Gastroesophageal sphincter (tissue), 4 donors: Measurements from ENCODE around the gene ZNF732. TPM values are rescaled to one million over a fixed set of nuclear protein-coding genes. Genes with fewer than 3 reads are reported as not detected.

Experiments used
- ATAC-seq: fragments of 150-250 bp; one replicate; pipeline ENCODE4 v1.9.1; 2016; ENCODE audit warnings: mild to moderate bottlenecking, moderate library complexity
- H3K27ac ChIP-seq, 4 donors: fragments of 200-600 bp; sonication (generic) in 3 of 4; 1 replicate in 3 of 4; 2 replicates in 1 of 4; pipeline ENCODE4 v1.5.1; 2016 to 2019
- H3K27me3 ChIP-seq: fragments of 200-600 bp; sonication (generic); one replicate; pipeline ENCODE4 v1.5.1; 2019
- H3K36me3 ChIP-seq, 2 donors: fragments of 200-600 bp; sonication (generic); one replicate each; pipeline ENCODE4 v1.5.1; 2019; ENCODE audit warnings: control low read depth in 1 of 2
- H3K4me1 ChIP-seq, 3 donors: fragments of 200-600 bp; sonication (generic); 1 replicate in 2 of 3; 2 replicates in 1 of 3; pipeline ENCODE4 v1.5.1; 2016 to 2019; ENCODE audit warnings: control low read depth in 2 of 3
- H3K4me3 ChIP-seq, 2 donors: fragments of 200-600 bp; sonication (generic); one replicate each; pipeline ENCODE4 v1.5.1; 2019; ENCODE audit warnings: mild to moderate bottlenecking in 1 of 2, moderate library complexity in 1 of 2
- H3K9me3 ChIP-seq, 3 donors: fragments of 200-600 bp; sonication (generic); one replicate each; pipeline ENCODE4 v1.5.1; 2017 to 2019; ENCODE audit warnings: control low read depth in 2 of 3
- EP300 ChIP-seq: sonication (generic); formaldehyde crosslinking; IDR thresholded peaks from one replicate; pipeline ENCODE4 v1.6.1; 2017; ENCODE audit warnings: antibody characterized with exemption, mild to moderate bottlenecking
- POLR2A ChIP-seq, 2 donors: fragments of 450-650 bp; IDR thresholded peaks; one replicate each; pipeline ENCODE4 v1.6.1; 2017; ENCODE audit warnings: antibody characterized with exemption in 2 of 2, mild to moderate bottlenecking in 2 of 2, moderate library complexity in 1 of 2
- POLR2AphosphoS5 ChIP-seq: sonication (generic); formaldehyde crosslinking; IDR thresholded peaks from one replicate; pipeline ENCODE4 v1.6.1; 2017; ENCODE audit warnings: antibody characterized with exemption
- WGBS, 2 donors: methylation state at CpG; one replicate each; pipeline ENCODE4 v1.1.5; 2018; ENCODE audit warnings: low coverage in 1 of 2; 5-methylcytosine and 5-hydroxymethylcytosine counted together
- total RNA-seq, 4 donors: library from RNA; depleted of rRNA; stranded (reverse); fragments of >200 nt; gene quantifications; one replicate each; pipeline ENCODE4 v1.1.0, GENCODE V29; 2016
- TF ChIP-seq, protein P1 (sequence below), 4 experiments: fragments of 200-600 bp in 2 of 4; fragments of 450-650 bp in 2 of 4; sonication (generic) in 1 of 4; IDR thresholded peaks; one replicate each; pipeline ENCODE4 v1.5.1; 2017 to 2019; ENCODE audit warnings: antibody characterized with exemption in 4 of 4, mild to moderate bottlenecking in 2 of 4, moderate library complexity in 2 of 4

The ZNF732 gene
- total RNA-seq, 4 donors from 2014 or later = 0.31 to 0.54 TPM; not detected in 2

DNA sequence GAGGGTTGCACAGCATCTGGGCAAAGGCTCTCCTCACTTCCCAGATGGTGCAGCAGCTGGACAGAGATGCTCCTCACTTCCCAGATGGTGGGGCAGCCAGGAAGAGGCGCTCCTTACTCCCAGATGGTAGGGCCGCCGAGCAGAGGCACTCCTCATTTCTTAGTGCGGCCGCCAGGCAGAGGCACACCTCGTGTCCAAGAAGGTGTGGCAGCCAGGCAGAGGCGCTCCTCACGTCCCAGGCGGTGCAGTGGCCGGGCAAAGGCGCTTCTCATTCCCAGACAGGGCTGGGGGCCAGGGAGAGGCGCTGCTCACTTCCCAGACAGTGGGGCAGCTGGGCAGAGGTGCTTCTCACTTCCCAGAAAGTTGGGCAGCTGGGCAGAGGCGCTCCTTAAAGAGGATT lies 48.8 kb downstream of the ZNF732 start:
- Histone ChIP-seq H3K36me3 (peaks cover 0 to 53% of the 10 kb centered on the region in 2 donors), H3K27me3 (no peaks in the 10 kb centered on the region), H3K4me3 (no peak overlapping the region), H3K4me1 (no peaks in the 10 kb centered on the region), H3K9me3 (peaks cover 0 to 100% (median 0%) of the 10 kb centered on the region in 3 donors), H3K27ac (no peak overlapping the region)
- ATAC-seq = no peak
- 100% methylated on average over 1 of the region's 13 CpGs for WGBS, 2 donors
- TF ChIP-seq EP300 = no peak
- TF ChIP-seq, protein P1, sequence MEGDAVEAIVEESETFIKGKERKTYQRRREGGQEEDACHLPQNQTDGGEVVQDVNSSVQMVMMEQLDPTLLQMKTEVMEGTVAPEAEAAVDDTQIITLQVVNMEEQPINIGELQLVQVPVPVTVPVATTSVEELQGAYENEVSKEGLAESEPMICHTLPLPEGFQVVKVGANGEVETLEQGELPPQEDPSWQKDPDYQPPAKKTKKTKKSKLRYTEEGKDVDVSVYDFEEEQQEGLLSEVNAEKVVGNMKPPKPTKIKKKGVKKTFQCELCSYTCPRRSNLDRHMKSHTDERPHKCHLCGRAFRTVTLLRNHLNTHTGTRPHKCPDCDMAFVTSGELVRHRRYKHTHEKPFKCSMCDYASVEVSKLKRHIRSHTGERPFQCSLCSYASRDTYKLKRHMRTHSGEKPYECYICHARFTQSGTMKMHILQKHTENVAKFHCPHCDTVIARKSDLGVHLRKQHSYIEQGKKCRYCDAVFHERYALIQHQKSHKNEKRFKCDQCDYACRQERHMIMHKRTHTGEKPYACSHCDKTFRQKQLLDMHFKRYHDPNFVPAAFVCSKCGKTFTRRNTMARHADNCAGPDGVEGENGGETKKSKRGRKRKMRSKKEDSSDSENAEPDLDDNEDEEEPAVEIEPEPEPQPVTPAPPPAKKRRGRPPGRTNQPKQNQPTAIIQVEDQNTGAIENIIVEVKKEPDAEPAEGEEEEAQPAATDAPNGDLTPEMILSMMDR (IDR thresholded peaks at IDR 0.05) = no peak

- H3K4me3 ChIP-seq = no peak overlapping the region
- no peak for TF ChIP-seq POLR2A (IDR thresholded peaks at IDR 0.05)
- no peak for TF ChIP-seq POLR2AphosphoS5
- TF ChIP-seq, protein P1 (IDR thresholded peaks at IDR 0.05) = no peak
- TF ChIP-seq EP300 = no peak
- WGBS, 2 donors = 94 to 100% methylated on average over 5 of the region's 5 CpGs
- ATAC-seq = no peak
- peaks cover 0 to 97% (median 0%) of the 10 kb centered on the region in 3 donors for H3K9me3 ChIP-seq
- H3K36me3 ChIP-seq = peaks cover 0 to 35% of the 10 kb centered on the region in 2 donors
- H3K27me3 ChIP-seq = no peaks in the 10 kb centered on the region
- H3K4me1 ChIP-seq = no peaks in the 10 kb centered on the region
- no peak overlapping the region for H3K27ac ChIP-seq
These were observed 51.1 kb downstream of the ZNF732 start for GRCh38 chr4:253936-254756.

GRCh38 chr4:252065-252601 lies 53.1 kb downstream of the ZNF732 start:
- no peak for ATAC-seq
- Histone ChIP-seq H3K4me3 (no peak overlapping the region), H3K27me3 (no peaks in the 10 kb centered on the region), H3K36me3 (peaks cover 0 to 30% of the 10 kb centered on the region in 2 donors), H3K27ac (no peak overlapping the region), H3K4me1 (no peaks in the 10 kb centered on the region), H3K9me3 (peaks cover 0 to 89% (median 0%) of the 10 kb centered on the region in 3 donors)
- TF ChIP-seq EP300 = no peak
- no peak for TF ChIP-seq POLR2A (IDR thresholded peaks at IDR 0.05)
- no peak for TF ChIP-seq POLR2AphosphoS5
- TF ChIP-seq, protein P1 (IDR thresholded peaks at IDR 0.05) = no peak
- 98 to 100% methylated on average over 2 of the region's 2 CpGs for WGBS, 2 donors

GRCh38 chr4:244471-244870 lies 60.8 kb downstream of the ZNF732 start:
- peaks cover 0 to 23% (median 0%) of the 10 kb centered on the region in 3 donors for H3K9me3 ChIP-seq
- H3K4me3 ChIP-seq = no peak overlapping the region
- H3K27ac ChIP-seq = no peak overlapping the region
- TF ChIP-seq, protein P1 (IDR thresholded peaks at IDR 0.05) = peak; percentile 54 to 80 (median 66)
- no peak for TF ChIP-seq EP300
- no peaks in the 10 kb centered on the region for H3K36me3 ChIP-seq
- H3K27me3 ChIP-seq = no peaks in the 10 kb centered on the region
- peaks cover 0 to 13% (median 0%) of the 10 kb centered on the region in 3 donors for H3K4me1 ChIP-seq
- 31 to 47% methylated on average over 7 of the region's 7 CpGs for WGBS, 2 donors
- ATAC-seq = no peak

GRCh38 chr4:243426-243825 lies 61.8 kb downstream of the ZNF732 start:
- no peaks in the 10 kb centered on the region for H3K36me3 ChIP-seq
- no peaks in the 10 kb centered on the region for H3K27me3 ChIP-seq
- peaks cover 0 to 16% (median 0%) of the 10 kb centered on the region in 3 donors for H3K9me3 ChIP-seq
- WGBS, 2 donors = 71 to 79% methylated on average over 3 to 5 of the region's 5 CpGs
- no peak overlapping the region for H3K27ac ChIP-seq
- H3K4me3 ChIP-seq = no peak overlapping the region
- TF ChIP-seq EP300 (no peak), POLR2AphosphoS5 (no peak), POLR2A (IDR thresholded peaks at IDR 0.05) (no peak)
- TF ChIP-seq, protein P1 (IDR thresholded peaks at IDR 0.05) = no peak
- ATAC-seq = no peak
- peaks cover 0 to 13% (median 0%) of the 10 kb centered on the region in 3 donors for H3K4me1 ChIP-seq
